GM21825 (cell line): ENCODE results near the gene MATN3.
"Not testable (repeated sequence)": the region's sequence is repeated elsewhere in the genome, so short reads cannot be mapped to it uniquely, and the experiment has no call there.

Source experiments
- ATAC-seq: cut with Tn5 transposase; IDR thresholded peaks from one replicate; pipeline ENCODE4 v1.9.1; 2021; ENCODE audit warnings: mild to moderate bottlenecking, moderate library complexity; ENCODE audit not compliant: unreplicated experiment

The MATN3 gene

DNA sequence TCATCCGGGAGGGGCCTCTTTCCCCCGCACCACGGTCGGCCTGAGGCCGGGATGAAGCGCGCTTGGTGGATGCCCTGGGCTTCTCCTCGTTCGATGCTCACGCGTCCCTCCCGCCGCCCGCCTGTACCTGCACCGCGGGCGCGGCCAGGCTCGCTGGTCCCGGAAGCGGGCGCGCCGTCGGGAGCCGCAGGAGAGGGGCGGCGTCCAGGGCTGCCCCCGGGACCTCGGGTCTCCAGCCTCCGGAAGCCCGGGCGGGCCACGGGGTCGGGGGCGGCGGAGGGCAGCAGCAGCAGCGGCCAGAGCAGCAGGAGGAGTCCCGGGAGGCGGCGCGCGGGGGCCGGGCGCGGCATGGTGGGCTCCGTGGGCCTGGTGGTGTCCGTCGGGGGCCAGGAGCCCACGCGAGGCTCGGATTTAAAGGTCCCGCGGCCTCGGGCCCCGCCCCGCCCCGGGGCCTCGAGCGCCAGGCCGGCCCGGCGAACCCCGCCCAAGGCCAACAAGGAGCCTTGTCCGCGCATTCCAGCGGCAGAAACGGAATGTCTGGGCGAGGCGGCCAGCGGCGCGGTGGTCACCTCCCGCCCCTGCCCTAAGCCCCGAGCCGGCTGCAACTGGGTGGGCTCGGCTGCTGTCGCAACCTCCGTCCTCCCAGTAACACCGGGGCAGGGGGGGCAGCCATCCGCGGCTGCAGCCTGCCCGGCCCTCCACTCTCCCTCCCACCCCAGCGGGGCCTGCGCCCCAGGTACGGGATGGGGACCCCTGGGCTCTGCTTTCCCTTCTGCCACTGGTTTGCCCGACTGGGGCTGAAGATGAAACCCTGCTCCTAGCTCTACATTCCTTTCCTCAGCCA lies at the start of gene MATN3:
MATN3 (minus strand) TSS at position 387 of the 844 bp plus-strand sequence; CDS start at position 350, 37 bp downstream.
- ATAC-seq, result no peak

- no peak for ATAC-seq
Observed at GRCh38 chr2:20061940-20062339, 49.5 kb upstream of the MATN3 start.

- no peak for ATAC-seq
Observed at GRCh38 chr2:20061476-20061875, 49.0 kb upstream of the MATN3 start.

- ATAC-seq, result no peak
Observed at GRCh38 chr2:20060106-20060505, 47.6 kb upstream of the MATN3 start.

- ATAC-seq, result no peak
Observed at GRCh38 chr2:20057268-20057667, 44.8 kb upstream of the MATN3 start.

DNA sequence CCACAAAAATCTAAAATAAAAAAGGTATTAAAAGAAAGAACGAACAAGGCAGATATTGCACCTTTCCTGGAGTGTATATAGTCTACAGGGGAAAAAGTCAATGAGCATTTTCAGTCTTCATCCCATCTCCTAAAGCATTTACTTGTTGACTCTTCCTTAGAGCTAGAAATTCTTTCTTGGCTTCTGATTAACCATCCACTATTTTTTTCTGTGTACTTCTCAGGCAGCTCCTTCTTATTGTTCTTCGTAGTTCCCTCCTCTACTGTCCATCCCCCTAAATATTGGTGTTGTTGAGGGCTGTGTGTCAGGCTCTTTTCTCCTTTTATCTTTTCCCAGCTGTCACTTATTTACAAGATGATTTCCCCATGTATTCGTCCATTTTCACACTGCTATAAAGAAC lies 42.5 kb upstream of the MATN3 start:
- no peak for ATAC-seq

DNA sequence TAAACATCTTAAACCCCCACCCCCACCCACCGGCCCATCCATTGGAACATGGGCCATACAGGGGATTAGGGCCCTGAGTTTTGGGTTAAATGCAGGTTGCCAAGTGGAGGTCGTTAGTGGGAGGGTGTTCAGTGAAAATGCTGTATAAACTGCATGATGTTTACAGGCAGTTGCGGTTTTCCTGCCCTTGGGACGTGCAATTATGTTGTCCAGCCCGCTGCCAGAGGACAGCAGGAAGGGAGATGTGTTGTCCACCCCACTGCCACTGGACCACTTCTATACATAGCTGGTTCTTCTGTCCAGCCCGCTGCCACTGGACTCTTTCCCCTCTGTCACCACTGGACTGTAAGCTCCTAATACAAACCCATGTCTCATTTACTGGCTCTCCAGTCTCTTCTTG lies 41.7 kb upstream of the MATN3 start:
- no peak for ATAC-seq

- ATAC-seq, result no peak
Observed at GRCh38 chr2:20052861-20053281, 40.4 kb upstream of the MATN3 start.

DNA sequence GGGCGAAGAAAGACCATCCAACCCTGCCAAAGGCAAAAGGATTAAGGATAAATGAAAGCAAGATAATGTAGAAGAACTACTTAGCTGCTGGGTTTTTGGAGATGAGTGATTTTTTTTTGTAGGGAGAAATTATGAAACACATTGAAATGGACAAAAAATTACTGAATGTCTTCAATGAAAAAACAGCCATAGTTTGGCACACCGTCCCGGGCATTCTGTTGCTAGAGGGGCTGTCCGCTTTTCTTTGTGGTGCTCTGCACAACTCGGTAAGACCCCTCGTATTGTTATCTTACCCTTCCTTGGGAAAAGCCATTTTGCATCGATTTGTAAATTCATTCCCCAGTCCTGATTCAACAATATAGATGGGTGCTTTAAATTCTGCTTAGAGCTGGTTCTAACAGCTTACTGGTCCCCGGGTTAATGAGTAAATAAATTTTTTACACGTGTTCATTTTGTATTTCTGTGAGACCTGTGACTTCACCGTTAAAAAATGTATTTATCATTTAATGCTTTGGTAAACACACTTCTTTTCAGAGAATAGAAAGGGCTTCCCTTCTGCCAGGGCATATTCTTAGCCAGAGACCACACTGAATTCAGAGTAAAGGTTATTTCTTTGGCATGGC lies 39.9 kb upstream of the MATN3 start:
- no peak for ATAC-seq

- ATAC-seq, result peak; percentile 93
Observed at GRCh38 chr2:20051532-20052228, 39.2 kb upstream of the MATN3 start, which contains the start of gene LAPTM4A. TSS of gene LAPTM4A (minus strand) at chr2:20051628. CDS start at chr2:20051520, 108 bp downstream.

DNA sequence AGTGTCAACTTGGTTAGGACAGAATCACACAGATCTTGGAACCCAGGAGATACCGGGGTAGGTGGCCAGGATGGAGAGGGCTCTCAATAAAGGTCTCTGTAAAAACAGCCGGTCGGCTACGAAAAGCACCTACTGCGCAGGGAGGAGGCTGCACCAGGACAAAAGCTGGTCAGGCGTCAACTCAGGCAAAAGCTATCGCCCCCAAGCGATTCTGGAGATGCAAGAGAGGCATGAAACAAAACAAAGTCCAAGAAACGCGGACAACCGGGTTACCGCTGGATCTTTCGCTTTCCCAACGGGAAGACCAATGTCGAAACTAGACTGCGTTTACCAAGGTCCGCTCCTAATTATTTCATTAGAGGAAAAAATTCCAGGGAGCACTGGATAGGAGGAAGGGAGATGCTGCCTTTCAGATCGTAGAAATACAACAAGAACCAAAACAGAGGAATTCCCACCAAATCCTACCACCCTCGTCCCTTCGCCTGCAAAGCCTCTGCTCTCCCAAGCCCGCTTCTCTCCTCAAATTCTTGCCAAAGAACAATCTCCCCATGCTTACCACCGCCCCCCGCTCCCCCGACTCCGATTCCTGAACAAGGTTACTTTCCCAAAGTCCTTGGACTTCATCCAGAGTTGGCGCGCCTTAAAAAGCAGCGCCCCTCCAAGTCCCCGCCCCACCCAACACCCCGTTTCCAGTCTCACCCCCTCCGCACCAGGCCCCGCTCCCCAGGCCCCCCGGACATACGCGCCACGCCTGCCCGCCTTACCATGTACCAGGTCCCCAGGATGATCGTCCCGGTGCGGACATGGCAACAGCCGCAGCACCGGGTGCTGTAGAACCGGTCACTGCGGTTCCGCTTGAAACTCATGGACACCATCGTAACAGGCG lies 38.4 kb upstream of the MATN3 start:
- peak; percentile 25 for ATAC-seq

DNA sequence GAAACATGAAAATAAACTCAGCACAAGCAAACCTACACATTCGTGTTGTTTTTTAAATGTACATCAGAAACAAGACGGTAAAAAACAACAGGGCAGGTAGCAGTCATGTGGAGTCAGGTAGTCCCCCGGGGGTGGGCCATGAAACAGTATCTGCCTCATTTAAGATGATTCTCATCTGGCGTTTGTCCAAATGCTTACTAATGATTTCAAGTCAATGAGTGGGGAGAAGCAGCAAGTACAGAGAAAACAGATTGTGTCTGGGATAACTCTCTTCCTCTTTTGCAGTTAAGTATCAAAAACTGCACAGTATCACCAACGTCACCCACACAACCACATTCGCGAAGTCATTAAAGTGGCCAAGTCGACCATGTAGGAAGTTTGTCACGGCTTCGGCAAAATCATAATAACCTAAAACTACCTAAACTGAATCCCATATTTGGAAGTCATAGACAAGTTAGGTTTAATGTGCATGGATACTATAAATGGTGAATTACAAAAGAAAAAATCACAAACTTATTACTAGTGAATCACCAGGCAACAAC lies 37.7 kb upstream of the MATN3 start:
- ATAC-seq, result no peak

DNA sequence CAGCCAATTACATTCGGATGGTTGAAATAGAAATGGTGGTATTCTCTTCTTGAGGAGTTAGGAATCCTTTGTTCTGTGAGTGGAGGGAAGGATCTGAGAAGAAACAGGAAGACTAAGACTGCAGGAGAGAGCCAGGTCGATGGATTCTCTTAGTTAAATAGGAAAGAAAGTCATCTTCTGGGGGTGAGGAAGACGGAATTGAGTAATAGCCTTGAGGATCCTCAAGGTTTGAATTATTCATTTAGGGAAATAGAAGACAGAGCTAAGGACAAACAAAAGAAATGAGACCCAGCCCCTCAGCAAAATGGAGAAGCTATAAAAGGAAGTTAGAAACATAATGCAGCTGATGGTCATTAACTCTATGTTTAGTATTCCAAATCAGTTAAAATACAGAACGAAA lies 37.2 kb upstream of the MATN3 start:
- no peak for ATAC-seq

DNA sequence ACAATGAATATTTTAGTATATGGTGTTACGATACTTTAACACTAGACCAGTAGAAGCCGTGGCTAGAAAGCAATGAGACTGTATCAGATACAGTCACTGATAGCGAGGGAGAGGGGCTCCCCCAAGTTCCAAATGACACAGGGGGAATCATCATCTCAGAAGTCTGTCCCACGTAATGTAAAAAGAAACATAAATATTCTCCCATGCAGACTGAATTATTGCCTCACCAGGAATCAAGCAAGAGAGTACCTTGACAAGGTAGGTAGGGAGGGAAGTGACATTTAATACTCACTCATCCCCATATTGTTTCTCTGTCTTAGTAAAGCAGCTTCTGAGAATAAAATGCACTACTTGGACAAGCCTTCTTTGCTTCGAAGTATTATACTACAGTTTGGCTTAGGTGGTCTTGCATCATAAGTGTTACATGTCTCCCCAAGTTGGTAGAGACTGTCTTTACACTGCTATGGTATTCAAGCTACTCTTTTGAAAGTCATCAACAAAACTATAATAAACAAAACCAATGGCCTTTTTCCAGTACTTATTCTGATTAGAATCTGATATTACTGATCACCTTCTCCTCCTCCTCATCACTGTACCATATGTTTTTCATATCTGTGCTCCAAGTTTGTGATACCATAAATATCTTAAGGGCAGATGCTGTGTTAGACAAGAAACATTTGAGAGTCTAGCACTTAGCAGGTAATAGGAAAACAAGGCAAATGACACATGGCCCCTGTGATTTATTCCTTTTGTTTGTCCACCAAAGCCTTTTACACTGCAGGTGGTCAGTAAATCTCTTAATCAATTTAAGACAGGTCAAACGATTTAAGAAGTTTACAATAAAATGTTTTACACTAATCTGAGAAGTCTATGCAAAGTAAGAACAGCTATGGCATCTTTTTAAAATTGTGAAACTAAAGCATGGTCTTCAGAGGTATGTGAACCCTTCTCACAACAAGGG lies 36.3 kb upstream of the MATN3 start:
- ATAC-seq, result no peak

GRCh38 chr2:20045712-20046292 lies 33.3 kb upstream of the MATN3 start:
- not testable (repeated sequence) for ATAC-seq

GRCh38 chr2:20044778-20045177 lies 32.3 kb upstream of the MATN3 start:
- ATAC-seq, result no peak

DNA sequence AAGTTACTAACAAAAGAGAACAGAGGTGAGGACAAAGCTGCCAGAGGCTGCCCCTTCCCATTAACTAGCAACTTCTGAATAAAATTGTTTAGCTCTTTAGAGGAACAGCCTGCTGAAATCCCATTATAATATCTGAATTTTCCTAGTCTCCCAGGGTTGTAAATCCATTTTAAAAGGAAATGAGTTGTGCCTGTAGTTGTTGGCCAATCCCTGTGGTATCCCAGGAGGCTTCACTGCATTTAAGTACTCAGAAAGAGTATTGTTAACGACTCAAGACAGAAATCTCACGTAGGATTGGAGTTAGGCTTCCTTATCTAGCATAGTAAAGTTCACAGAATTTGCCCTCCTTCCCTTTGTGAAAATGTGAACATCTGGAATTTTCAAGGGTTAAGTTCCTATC lies 30.1 kb upstream of the MATN3 start:
- no peak for ATAC-seq

DNA sequence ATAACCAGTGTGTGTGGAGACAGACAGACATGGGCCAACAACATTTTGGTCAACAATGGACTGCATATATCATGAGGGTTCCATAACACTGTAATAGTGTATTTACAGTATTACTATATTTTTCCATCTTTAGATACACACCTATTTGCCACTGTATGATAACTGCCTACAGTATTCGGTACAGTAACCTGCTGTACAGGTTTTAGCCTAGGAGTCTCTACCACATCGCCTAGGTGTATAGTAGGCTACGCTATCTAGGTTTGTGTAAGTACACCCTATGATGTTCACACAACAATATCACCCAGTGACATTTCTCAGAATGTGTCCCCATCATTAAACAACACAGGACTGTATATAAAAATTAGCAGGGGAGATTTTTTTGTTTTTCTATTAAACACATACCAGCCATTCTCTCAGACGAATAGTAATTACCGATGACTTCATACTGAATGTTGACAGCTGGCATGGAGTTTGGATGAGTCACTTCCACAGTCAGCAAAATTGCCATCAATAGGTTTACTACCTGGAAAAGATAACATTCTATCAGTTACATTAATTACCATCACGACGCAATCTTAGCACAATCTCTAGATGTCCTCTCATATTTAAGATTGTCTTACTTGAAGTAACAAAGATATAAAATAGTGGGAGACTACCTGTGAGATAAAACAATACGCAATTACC lies 28.2 kb upstream of the MATN3 start:
- no peak for ATAC-seq
